ENCODE data around the gene ZNF627.

- TF ChIP-seq CTCF (IDR thresholded peaks at IDR 0.05) (no peak), POLR2A (IDR thresholded peaks at IDR 0.05) (no peak), EP300 (IDR thresholded peaks at IDR 0.05) (no peak)
These were observed 40.5 kb upstream of the ZNF627 start for GRCh38 chr19:11556634-11557420.

Measured in ovary (tissue), 3 donors.